GM23338 (cell line): ENCODE data around the gene LRBA. TPM values are rescaled to one million over a fixed set of nuclear protein-coding genes. Genes with fewer than 3 reads are reported as not detected.

Source experiments
- ATAC-seq: fragments of 200-7000 bp; cut with Tn5 transposase; 3 replicates; pipeline ENCODE4 v1.9.1; 2020
- DNase-seq: peaks from one replicate; pipeline ENCODE4 v3.0.0-alpha.2; 2015; ENCODE audit warnings: low spot score
- H2AFZ ChIP-seq: fragments of 200-600 bp; sonication (generic); 2 replicates; pipeline ENCODE4 v1.8.0; 2016; ENCODE audit warnings: antibody characterized with exemption, mild to moderate bottlenecking, moderate library complexity
- H3F3A ChIP-seq: fragments of 200-600 bp; sonication (generic); replicated peaks from 2 replicates; pipeline ENCODE4 v1.8.0; 2017; ENCODE audit warnings: antibody characterized with exemption, mixed run types, low read depth
- H3K27ac ChIP-seq: fragments of 200-600 bp; sonication (generic); 2 replicates; pipeline ENCODE4 v1.6.1; 2016; ENCODE audit warnings: low read depth
- H3K27me3 ChIP-seq: fragments of 200-600 bp; sonication (generic); 2 replicates; pipeline ENCODE4 v1.8.0; 2016; ENCODE audit warnings: mild to moderate bottlenecking, mixed run types, moderate library complexity; ENCODE audit not compliant: insufficient read depth
- H3K36me3 ChIP-seq: fragments of 200-600 bp; sonication (generic); 2 replicates; pipeline ENCODE4 v1.8.0; 2016; ENCODE audit warnings: mild to moderate bottlenecking; ENCODE audit not compliant: insufficient read depth
- H3K4me1 ChIP-seq: fragments of 200-600 bp; sonication (generic); 2 replicates; pipeline ENCODE4 v1.8.0; 2016; ENCODE audit warnings: mild to moderate bottlenecking, moderate library complexity; ENCODE audit not compliant: insufficient read depth
- H3K4me2 ChIP-seq: fragments of 200-600 bp; sonication (generic); 2 replicates; pipeline ENCODE4 v1.7.1; 2017; ENCODE audit warnings: mixed run types
- H3K4me3 ChIP-seq: fragments of 200-600 bp; sonication (generic); 2 replicates; pipeline ENCODE4 v1.6.1; 2016; ENCODE audit warnings: mixed run types
- H3K79me2 ChIP-seq: fragments of 200-600 bp; sonication (generic); replicated peaks from 2 replicates; pipeline ENCODE4 v1.8.0; 2017; ENCODE audit warnings: mild to moderate bottlenecking; ENCODE audit not compliant: insufficient read depth
- H3K9me2 ChIP-seq: fragments of 200-600 bp; sonication (generic); 2 replicates; pipeline ENCODE4 v1.8.0; 2017; ENCODE audit not compliant: insufficient read depth
- H4K20me1 ChIP-seq: fragments of 200-600 bp; sonication (generic); replicated peaks from 2 replicates; pipeline ENCODE4 v1.8.0; 2017; ENCODE audit warnings: mild to moderate bottlenecking; ENCODE audit not compliant: insufficient read depth
- H3K27ac Mint-ChIP-seq: 2 replicates; pipeline ENCODE4 v1.8.0; 2020; ENCODE audit warnings: inconsistent platforms, mild to moderate bottlenecking, moderate library complexity, mixed read lengths
- H3K27me3 Mint-ChIP-seq: 3 replicates; pipeline ENCODE4 v1.8.0; 2022; ENCODE audit warnings: low read depth, mild to moderate bottlenecking, moderate library complexity, mixed read lengths, inconsistent platforms; ENCODE audit not compliant: insufficient read depth, poor library complexity
- H3K36me3 Mint-ChIP-seq: 3 replicates; pipeline ENCODE4 v1.8.0; 2021; ENCODE audit warnings: low read depth, mild to moderate bottlenecking, inconsistent platforms, moderate library complexity, mixed read lengths
- H3K4me1 Mint-ChIP-seq: 3 replicates; pipeline ENCODE4 v1.8.0; 2020; ENCODE audit warnings: mild to moderate bottlenecking, inconsistent platforms, mixed read lengths
- H3K4me3 Mint-ChIP-seq: 3 replicates; pipeline ENCODE4 v1.8.0; 2021; ENCODE audit warnings: moderate library complexity, mild to moderate bottlenecking, inconsistent platforms, mixed read lengths
- H3K9me3 Mint-ChIP-seq: 3 replicates; pipeline ENCODE4 v1.8.0; 2020; ENCODE audit warnings: moderate library complexity, mild to moderate bottlenecking, inconsistent platforms, mixed read lengths
- CREB1 ChIP-seq: fragments of 250-450 bp; sonication (Bioruptor Pico); IDR thresholded peaks from 2 replicates; pipeline ENCODE4 v1.5.0; 2020; ENCODE audit warnings: low read depth, mild to moderate bottlenecking, moderate library complexity
- EZH2 ChIP-seq: fragments of 200-600 bp; sonication (generic); IDR thresholded peaks from one replicate; pipeline ENCODE4 v1.8.0; 2017; ENCODE audit warnings: antibody characterized with exemption, mild to moderate bottlenecking, low read depth; ENCODE audit not compliant: unreplicated experiment
- EZH2phosphoT487 ChIP-seq: fragments of 200-600 bp; sonication (generic); IDR thresholded peaks from one replicate; pipeline ENCODE4 v1.8.1; 2018; ENCODE audit warnings: antibody characterized with exemption; ENCODE audit not compliant: unreplicated experiment
- JUNB ChIP-seq: IDR thresholded peaks from one replicate; pipeline ENCODE4 v1.6.1; 2016; ENCODE audit warnings: antibody characterized with exemption; ENCODE audit not compliant: unreplicated experiment
- NANOG ChIP-seq: IDR thresholded peaks from 2 replicates; pipeline ENCODE4 v1.6.1; 2016; ENCODE audit warnings: antibody characterized with exemption, borderline replicate concordance
- POLR2AphosphoS5 ChIP-seq: IDR thresholded peaks from 2 replicates; pipeline ENCODE4 v1.6.1; 2016; ENCODE audit warnings: antibody characterized with exemption, low read depth
- STAT1 ChIP-seq: IDR thresholded peaks from one replicate; pipeline ENCODE4 v1.6.1; 2016; ENCODE audit warnings: antibody characterized with exemption; ENCODE audit not compliant: unreplicated experiment
- ZNF114 ChIP-seq: fragments of 250-450 bp; sonication (Bioruptor Pico); IDR thresholded peaks from 2 replicates; pipeline ENCODE4 v1.5.0; 2020; ENCODE audit warnings: mild to moderate bottlenecking, moderate library complexity
- ZNF331 ChIP-seq: fragments of 250-450 bp; sonication (Bioruptor Pico); IDR thresholded peaks from 2 replicates; pipeline ENCODE4 v1.5.0; 2020; ENCODE audit warnings: low read depth, mild to moderate bottlenecking, moderate library complexity
- polyA plus RNA-seq: library from polyadenylated mRNA; unstranded; fragments of >200 nt; fragmentation: Nextera tagmentation; extraction: Ambion mirVana; gene quantifications from 2 replicates; pipeline ENCODE4 v1.2.1, GENCODE V29; 2016
- total RNA-seq: library from RNA; depleted of rRNA; stranded (reverse); fragments of >200 nt; shearing (Covaris generic); gene quantifications from 2 replicates; pipeline ENCODE4 v1.2.3, GENCODE V29; 2014
- TF ChIP-seq, protein P1 (sequence below), 2 experiments: fragments of 200-600 bp in 1 of 2; sonication (generic) in 1 of 2; conservative IDR thresholded peaks; 2 replicates each; pipeline versions ENCODE4 v1.5.1 to v1.6.1; 2016 to 2017; ENCODE audit warnings: antibody characterized with exemption in 2 of 2, low read depth in 2 of 2, mild to moderate bottlenecking in 2 of 2, moderate library complexity in 1 of 2
- TF ChIP-seq, protein P2 (sequence below): IDR thresholded peaks from 2 replicates; pipeline ENCODE4 v1.6.1; 2016; ENCODE audit warnings: antibody characterized with exemption
- TF ChIP-seq, protein P3 (sequence below): fragments of 250-450 bp; sonication (Bioruptor Pico); IDR thresholded peaks from 2 replicates; pipeline ENCODE4 v1.5.0; 2020; ENCODE audit warnings: mild to moderate bottlenecking, moderate library complexity
- TF ChIP-seq, protein P4 (sequence below): IDR thresholded peaks from one replicate; pipeline ENCODE4 v1.6.1; 2018; ENCODE audit warnings: antibody characterized with exemption; ENCODE audit not compliant: unreplicated experiment

Gene LRBA
- total and polyA plus RNA-seq, 2 experiments from 2014 or later = 23.3 to 126 TPM

DNA sequence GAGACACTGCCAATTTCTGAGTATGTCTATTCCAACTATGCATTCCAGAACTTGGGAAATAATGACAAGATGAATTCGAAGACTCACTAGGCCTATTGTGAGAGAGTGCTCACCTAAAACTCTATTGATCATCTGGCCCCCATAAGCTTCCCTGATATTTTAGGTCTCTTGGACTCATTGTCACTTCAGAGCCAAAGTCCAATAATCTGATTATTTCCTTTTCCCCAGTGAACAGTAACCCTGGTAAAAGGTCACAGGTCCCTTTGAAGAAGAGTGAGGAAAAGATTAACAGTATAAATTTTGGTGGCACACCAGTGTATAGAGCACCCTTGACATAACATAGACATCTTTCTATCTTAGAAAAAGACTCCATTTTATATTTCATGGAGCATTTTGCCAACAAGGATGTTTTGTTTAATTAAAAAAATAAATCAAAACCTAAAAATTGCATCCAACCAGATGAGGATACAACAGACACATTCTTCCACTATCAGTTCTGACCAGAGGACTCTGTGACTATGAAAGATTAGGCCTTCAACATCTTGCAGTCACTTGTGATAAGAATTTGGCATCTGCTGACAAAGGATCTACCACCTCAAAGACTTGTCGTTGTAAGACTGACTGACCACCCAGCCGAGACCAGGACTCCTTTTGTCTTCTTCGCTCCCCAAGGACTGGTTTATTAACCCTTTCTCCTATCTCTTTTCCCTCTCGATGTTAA is 241.2 kb downstream of the LRBA start:
- no peaks in the 10 kb centered on the region for H4K20me1 ChIP-seq
- no peak for ATAC-seq
- H3K79me2 ChIP-seq = no peaks in the 10 kb centered on the region
- TF ChIP-seq, protein P1, sequence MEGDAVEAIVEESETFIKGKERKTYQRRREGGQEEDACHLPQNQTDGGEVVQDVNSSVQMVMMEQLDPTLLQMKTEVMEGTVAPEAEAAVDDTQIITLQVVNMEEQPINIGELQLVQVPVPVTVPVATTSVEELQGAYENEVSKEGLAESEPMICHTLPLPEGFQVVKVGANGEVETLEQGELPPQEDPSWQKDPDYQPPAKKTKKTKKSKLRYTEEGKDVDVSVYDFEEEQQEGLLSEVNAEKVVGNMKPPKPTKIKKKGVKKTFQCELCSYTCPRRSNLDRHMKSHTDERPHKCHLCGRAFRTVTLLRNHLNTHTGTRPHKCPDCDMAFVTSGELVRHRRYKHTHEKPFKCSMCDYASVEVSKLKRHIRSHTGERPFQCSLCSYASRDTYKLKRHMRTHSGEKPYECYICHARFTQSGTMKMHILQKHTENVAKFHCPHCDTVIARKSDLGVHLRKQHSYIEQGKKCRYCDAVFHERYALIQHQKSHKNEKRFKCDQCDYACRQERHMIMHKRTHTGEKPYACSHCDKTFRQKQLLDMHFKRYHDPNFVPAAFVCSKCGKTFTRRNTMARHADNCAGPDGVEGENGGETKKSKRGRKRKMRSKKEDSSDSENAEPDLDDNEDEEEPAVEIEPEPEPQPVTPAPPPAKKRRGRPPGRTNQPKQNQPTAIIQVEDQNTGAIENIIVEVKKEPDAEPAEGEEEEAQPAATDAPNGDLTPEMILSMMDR (conservative IDR thresholded peaks at IDR 0.05; ENCODE audit: low read depth in 2 of 2) = no peak
- TF ChIP-seq CREB1 (CRISPR knock-in tag) = no peak
- TF ChIP-seq ZNF331 = no peak
- TF ChIP-seq EZH2phosphoT487 = no peak
- no peak for TF ChIP-seq POLR2AphosphoS5
- no peak for TF ChIP-seq STAT1
- no peak for TF ChIP-seq ZNF114 (CRISPR knock-in tag)
- TF ChIP-seq, protein P2, sequence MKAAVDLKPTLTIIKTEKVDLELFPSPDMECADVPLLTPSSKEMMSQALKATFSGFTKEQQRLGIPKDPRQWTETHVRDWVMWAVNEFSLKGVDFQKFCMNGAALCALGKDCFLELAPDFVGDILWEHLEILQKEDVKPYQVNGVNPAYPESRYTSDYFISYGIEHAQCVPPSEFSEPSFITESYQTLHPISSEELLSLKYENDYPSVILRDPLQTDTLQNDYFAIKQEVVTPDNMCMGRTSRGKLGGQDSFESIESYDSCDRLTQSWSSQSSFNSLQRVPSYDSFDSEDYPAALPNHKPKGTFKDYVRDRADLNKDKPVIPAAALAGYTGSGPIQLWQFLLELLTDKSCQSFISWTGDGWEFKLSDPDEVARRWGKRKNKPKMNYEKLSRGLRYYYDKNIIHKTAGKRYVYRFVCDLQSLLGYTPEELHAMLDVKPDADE = no peak
- TF ChIP-seq, protein P3, sequence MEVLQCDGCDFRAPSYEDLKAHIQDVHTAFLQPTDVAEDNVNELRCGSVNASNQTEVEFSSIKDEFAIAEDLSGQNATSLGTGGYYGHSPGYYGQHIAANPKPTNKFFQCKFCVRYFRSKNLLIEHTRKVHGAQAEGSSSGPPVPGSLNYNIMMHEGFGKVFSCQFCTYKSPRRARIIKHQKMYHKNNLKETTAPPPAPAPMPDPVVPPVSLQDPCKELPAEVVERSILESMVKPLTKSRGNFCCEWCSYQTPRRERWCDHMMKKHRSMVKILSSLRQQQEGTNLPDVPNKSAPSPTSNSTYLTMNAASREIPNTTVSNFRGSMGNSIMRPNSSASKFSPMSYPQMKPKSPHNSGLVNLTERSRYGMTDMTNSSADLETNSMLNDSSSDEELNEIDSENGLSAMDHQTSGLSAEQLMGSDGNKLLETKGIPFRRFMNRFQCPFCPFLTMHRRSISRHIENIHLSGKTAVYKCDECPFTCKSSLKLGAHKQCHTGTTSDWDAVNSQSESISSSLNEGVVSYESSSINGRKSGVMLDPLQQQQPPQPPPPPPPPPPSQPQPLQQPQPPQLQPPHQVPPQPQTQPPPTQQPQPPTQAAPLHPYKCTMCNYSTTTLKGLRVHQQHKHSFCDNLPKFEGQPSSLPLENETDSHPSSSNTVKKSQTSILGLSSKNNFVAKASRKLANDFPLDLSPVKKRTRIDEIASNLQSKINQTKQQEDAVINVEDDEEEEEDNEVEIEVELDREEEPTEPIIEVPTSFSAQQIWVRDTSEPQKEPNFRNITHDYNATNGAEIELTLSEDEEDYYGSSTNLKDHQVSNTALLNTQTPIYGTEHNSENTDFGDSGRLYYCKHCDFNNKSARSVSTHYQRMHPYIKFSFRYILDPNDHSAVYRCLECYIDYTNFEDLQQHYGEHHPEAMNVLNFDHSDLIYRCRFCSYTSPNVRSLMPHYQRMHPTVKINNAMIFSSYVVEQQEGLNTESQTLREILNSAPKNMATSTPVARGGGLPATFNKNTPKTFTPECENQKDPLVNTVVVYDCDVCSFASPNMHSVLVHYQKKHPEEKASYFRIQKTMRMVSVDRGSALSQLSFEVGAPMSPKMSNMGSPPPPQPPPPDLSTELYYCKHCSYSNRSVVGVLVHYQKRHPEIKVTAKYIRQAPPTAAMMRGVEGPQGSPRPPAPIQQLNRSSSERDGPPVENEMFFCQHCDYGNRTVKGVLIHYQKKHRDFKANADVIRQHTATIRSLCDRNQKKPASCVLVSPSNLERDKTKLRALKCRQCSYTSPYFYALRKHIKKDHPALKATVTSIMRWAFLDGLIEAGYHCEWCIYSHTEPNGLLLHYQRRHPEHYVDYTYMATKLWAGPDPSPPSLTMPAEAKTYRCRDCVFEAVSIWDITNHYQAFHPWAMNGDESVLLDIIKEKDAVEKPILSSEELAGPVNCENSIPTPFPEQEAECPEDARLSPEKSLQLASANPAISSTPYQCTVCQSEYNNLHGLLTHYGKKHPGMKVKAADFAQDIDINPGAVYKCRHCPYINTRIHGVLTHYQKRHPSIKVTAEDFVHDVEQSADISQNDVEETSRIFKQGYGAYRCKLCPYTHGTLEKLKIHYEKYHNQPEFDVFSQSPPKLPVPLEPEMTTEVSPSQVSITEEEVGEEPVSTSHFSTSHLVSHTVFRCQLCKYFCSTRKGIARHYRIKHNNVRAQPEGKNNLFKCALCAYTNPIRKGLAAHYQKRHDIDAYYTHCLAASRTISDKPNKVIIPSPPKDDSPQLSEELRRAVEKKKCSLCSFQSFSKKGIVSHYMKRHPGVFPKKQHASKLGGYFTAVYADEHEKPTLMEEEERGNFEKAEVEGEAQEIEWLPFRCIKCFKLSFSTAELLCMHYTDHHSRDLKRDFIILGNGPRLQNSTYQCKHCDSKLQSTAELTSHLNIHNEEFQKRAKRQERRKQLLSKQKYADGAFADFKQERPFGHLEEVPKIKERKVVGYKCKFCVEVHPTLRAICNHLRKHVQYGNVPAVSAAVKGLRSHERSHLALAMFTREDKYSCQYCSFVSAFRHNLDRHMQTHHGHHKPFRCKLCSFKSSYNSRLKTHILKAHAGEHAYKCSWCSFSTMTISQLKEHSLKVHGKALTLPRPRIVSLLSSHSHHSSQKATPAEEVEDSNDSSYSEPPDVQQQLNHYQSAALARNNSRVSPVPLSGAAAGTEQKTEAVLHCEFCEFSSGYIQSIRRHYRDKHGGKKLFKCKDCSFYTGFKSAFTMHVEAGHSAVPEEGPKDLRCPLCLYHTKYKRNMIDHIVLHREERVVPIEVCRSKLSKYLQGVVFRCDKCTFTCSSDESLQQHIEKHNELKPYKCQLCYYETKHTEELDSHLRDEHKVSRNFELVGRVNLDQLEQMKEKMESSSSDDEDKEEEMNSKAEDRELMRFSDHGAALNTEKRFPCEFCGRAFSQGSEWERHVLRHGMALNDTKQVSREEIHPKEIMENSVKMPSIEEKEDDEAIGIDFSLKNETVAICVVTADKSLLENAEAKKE (CRISPR knock-in tag) = no peak
- TF ChIP-seq NANOG = no peak
- TF ChIP-seq JUNB = no peak
- TF ChIP-seq, protein P4, sequence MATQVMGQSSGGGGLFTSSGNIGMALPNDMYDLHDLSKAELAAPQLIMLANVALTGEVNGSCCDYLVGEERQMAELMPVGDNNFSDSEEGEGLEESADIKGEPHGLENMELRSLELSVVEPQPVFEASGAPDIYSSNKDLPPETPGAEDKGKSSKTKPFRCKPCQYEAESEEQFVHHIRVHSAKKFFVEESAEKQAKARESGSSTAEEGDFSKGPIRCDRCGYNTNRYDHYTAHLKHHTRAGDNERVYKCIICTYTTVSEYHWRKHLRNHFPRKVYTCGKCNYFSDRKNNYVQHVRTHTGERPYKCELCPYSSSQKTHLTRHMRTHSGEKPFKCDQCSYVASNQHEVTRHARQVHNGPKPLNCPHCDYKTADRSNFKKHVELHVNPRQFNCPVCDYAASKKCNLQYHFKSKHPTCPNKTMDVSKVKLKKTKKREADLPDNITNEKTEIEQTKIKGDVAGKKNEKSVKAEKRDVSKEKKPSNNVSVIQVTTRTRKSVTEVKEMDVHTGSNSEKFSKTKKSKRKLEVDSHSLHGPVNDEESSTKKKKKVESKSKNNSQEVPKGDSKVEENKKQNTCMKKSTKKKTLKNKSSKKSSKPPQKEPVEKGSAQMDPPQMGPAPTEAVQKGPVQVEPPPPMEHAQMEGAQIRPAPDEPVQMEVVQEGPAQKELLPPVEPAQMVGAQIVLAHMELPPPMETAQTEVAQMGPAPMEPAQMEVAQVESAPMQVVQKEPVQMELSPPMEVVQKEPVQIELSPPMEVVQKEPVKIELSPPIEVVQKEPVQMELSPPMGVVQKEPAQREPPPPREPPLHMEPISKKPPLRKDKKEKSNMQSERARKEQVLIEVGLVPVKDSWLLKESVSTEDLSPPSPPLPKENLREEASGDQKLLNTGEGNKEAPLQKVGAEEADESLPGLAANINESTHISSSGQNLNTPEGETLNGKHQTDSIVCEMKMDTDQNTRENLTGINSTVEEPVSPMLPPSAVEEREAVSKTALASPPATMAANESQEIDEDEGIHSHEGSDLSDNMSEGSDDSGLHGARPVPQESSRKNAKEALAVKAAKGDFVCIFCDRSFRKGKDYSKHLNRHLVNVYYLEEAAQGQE = no peak
- TF ChIP-seq EZH2 = no peak
- H3K4me1 ChIP-seq = no peaks in the 10 kb centered on the region
- no peaks in the 10 kb centered on the region for H3F3A ChIP-seq
- H3K9me3 Mint-ChIP-seq = no peaks in the 10 kb centered on the region
- H3K27ac Mint-ChIP-seq = no peak overlapping the region
- H3K9me2 ChIP-seq = no peaks in the 10 kb centered on the region
- H3K4me3 Mint-ChIP-seq = no peak overlapping the region
- no peak overlapping the region for H3K4me3 ChIP-seq
- no peak for DNase-seq
- H3K36me3 ChIP-seq = no peaks in the 10 kb centered on the region
- no peak overlapping the region for H2AFZ ChIP-seq
- H3K27ac ChIP-seq = no peak overlapping the region
- H3K4me1 Mint-ChIP-seq = peaks cover 9% of the 10 kb centered on the region; the same call in 2 of the 3 replicates
- no peaks in the 10 kb centered on the region for H3K27me3 ChIP-seq
- no peaks in the 10 kb centered on the region for H3K27me3 Mint-ChIP-seq
- no peaks in the 10 kb centered on the region for H3K36me3 Mint-ChIP-seq
- H3K4me2 ChIP-seq = no peak overlapping the region
